HG03342 (cell line): ENCODE measurements around the gene COL4A1.
"Not testable (repeated sequence)": the region's sequence is repeated elsewhere in the genome, so short reads cannot be mapped to it uniquely, and the experiment has no call there.

ENCODE experiments used
- ATAC-seq: cut with Tn5 transposase; IDR thresholded peaks from one replicate; pipeline ENCODE4 v1.9.1; 2021; ENCODE audit warnings: mild to moderate bottlenecking, moderate library complexity; ENCODE audit not compliant: unreplicated experiment

COL4A1 gene

GRCh38 chr13:110326263-110326904, 19.4 kb upstream of the COL4A1 start:
- ATAC-seq = no peak

- ATAC-seq = no peak
These were observed 17.2 kb upstream of the COL4A1 start for GRCh38 chr13:110324026-110324749.

- ATAC-seq = no peak
These were observed 16.4 kb upstream of the COL4A1 start for GRCh38 chr13:110323172-110323891.

- no peak for ATAC-seq
These were observed 15.8 kb upstream of the COL4A1 start for GRCh38 chr13:110322828-110323171.

GRCh38 chr13:110322126-110322827, 15.3 kb upstream of the COL4A1 start:
- no peak for ATAC-seq

GRCh38 chr13:110321573-110321972, 14.6 kb upstream of the COL4A1 start:
- ATAC-seq = not testable (repeated sequence)

GRCh38 chr13:110320645-110321044, 13.7 kb upstream of the COL4A1 start:
- no peak for ATAC-seq

- ATAC-seq = no peak
These were observed 13.0 kb upstream of the COL4A1 start for GRCh38 chr13:110319774-110320509.

- no peak for ATAC-seq
These were observed 12.4 kb upstream of the COL4A1 start for GRCh38 chr13:110319397-110319773.

- ATAC-seq = no peak
These were observed 12.0 kb upstream of the COL4A1 start for GRCh38 chr13:110318920-110319319.

GRCh38 chr13:110317496-110318195, 10.7 kb upstream of the COL4A1 start:
- ATAC-seq = no peak

- ATAC-seq = no peak
These were observed 10.1 kb upstream of the COL4A1 start for GRCh38 chr13:110317093-110317492.

GRCh38 chr13:110316196-110316595, 9.2 kb upstream of the COL4A1 start:
- ATAC-seq = no peak

GRCh38 chr13:110314516-110315245, 7.7 kb upstream of the COL4A1 start:
- no peak for ATAC-seq

- not testable (repeated sequence) for ATAC-seq
These were observed 6.8 kb upstream of the COL4A1 start for GRCh38 chr13:110313733-110314132.

GRCh38 chr13:110313261-110313660, 6.3 kb upstream of the COL4A1 start:
- ATAC-seq = not testable (repeated sequence)

GRCh38 chr13:110312339-110313031, 5.5 kb upstream of the COL4A1 start:
- ATAC-seq = no peak

- no peak for ATAC-seq
These were observed 4.7 kb upstream of the COL4A1 start for GRCh38 chr13:110311443-110312338.
